Measurements from ENCODE around the gene SLC6A13. TPM values are rescaled to one million over a fixed set of nuclear protein-coding genes. Genes with fewer than 3 reads are reported as not detected.

Gene SLC6A13
- total and polyA plus RNA-seq, 3 donors from 2014 or later, result 3.5 to 12.5 (median 4.7) TPM

- no peak for DNase-seq
- Histone ChIP-seq H3K4me1 (no peaks in the 10 kb centered on the region), H3K36me3 (ENCODE audit: low read depth, missing control alignments) (no peaks in the 10 kb centered on the region), H3K27me3 (no peaks in the 10 kb centered on the region), H3K4me3 (no peak overlapping the region), H3K27ac (no peak overlapping the region), H3K9me3 (no peaks in the 10 kb centered on the region)
- TF ChIP-seq POLR2A (IDR thresholded peaks at IDR 0.05), result no peak
- TF ChIP-seq, protein P1, sequence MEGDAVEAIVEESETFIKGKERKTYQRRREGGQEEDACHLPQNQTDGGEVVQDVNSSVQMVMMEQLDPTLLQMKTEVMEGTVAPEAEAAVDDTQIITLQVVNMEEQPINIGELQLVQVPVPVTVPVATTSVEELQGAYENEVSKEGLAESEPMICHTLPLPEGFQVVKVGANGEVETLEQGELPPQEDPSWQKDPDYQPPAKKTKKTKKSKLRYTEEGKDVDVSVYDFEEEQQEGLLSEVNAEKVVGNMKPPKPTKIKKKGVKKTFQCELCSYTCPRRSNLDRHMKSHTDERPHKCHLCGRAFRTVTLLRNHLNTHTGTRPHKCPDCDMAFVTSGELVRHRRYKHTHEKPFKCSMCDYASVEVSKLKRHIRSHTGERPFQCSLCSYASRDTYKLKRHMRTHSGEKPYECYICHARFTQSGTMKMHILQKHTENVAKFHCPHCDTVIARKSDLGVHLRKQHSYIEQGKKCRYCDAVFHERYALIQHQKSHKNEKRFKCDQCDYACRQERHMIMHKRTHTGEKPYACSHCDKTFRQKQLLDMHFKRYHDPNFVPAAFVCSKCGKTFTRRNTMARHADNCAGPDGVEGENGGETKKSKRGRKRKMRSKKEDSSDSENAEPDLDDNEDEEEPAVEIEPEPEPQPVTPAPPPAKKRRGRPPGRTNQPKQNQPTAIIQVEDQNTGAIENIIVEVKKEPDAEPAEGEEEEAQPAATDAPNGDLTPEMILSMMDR (IDR thresholded peaks at IDR 0.05), result no peak
- 87 to 94% methylated on average over 1 of the region's 1 CpG for WGBS, 2 donors
- intact Hi-C loops (cut with DNase I; ENCODE audit: low total_unique reads), result no loop called here
Measured at GRCh38 chr12:295132-295531, 32.5 kb upstream of the SLC6A13 start.

DNA sequence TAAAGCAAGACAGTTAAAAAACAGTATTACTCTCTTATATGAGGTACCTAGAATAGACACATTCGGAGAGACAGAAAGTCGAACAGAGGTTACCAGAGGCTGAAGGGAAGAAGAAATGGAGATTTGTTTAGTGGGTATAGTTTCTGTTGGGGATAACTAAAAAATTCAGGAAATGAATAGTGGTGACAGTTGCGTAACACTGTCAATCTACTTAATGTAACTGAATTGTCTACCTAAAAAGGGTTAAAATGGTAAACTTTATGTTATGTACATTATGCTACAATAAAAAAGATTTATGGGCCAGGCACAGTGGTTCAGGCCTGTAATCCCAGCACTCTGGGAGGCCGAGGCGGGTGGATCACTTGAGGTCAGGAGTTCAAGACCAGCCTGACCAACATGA is 30.6 kb upstream of the SLC6A13 start:
- Histone ChIP-seq H3K4me1 (no peaks in the 10 kb centered on the region), H3K27ac (no peak overlapping the region)
- WGBS, 2 donors, result 90% methylated on average over 5 of the region's 5 CpGs

DNA sequence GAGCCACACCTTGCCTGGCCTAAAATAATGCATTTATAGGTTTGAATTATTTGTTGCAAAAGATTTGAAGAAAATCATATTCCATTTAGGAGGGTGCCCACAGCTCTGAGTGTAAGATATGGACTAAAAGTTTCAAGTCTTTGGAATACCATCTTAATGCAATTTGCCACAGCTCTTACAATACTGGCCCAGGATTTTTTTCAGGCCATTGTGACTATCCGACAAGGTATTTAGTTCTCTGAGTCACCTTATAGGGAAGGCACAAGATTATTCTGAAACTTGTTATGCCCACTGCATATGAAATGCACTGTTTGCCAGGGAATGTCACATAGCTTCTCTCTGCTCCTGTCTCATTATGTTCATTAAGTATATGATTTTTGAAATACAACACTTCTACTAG is 29.6 kb upstream of the SLC6A13 start:
- TF ChIP-seq POLR2A (IDR thresholded peaks at IDR 0.05), result no peak
- TF ChIP-seq, protein P1 (IDR thresholded peaks at IDR 0.05), result no peak
- H3K4me1 ChIP-seq, result no peaks in the 10 kb centered on the region
- no peak overlapping the region for H3K27ac ChIP-seq
- H3K27me3 ChIP-seq, result no peaks in the 10 kb centered on the region
- intact Hi-C loops (cut with DNase I; ENCODE audit: low total_unique reads), result no loop called here
- DNase-seq, result no peak
- no peaks in the 10 kb centered on the region for H3K9me3 ChIP-seq
- H3K36me3 ChIP-seq (ENCODE audit: low read depth, missing control alignments), result no peaks in the 10 kb centered on the region
- WGBS, 2 donors, result 91 to 100% methylated on average over 1 of the region's 1 CpG
- no peak overlapping the region for H3K4me3 ChIP-seq

More for the DNA sequence above, 30.6 kb upstream of the SLC6A13 start:
- Histone ChIP-seq H3K36me3 (ENCODE audit: low read depth, missing control alignments) (no peaks in the 10 kb centered on the region), H3K4me3 (no peak overlapping the region), H3K27me3 (no peaks in the 10 kb centered on the region), H3K9me3 (no peaks in the 10 kb centered on the region)
- DNase-seq, result no peak
- intact Hi-C loops (cut with DNase I; ENCODE audit: low total_unique reads), result no loop called here
- TF ChIP-seq, protein P1 (IDR thresholded peaks at IDR 0.05), result no peak
- no peak for TF ChIP-seq POLR2A (IDR thresholded peaks at IDR 0.05)

DNA sequence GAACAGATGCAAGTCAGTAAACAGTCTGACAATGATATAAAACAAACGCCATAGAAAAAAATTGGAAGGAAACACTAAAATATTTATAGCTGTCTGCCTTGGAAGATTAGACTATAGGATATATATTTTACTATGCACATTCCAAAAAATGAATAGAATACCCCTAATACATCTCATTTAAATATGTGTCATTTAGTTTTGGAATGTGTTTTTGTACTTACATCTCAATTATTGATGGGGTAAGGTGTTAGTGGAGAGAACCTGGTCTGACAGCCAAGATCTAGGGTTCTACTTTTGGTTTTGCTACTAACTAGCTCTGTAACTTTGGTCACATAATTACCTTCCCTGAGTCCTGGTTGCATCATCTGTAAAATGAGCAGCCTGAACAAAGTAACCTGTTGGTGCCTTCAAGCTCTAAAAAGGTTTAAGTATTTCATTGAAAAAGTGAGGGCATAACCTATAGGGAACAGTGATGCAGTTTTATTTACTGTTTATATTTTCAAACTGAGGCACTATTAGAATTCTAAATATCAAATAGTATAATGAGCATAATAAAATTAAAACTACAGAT is 28.6 kb upstream of the SLC6A13 start:
- TF ChIP-seq POLR2A (IDR thresholded peaks at IDR 0.05), result no peak
- TF ChIP-seq, protein P1 (IDR thresholded peaks at IDR 0.05), result no peak
- WGBS, 2 donors, result 88% methylated on average over 1 of the region's 1 CpG
- intact Hi-C loops (cut with DNase I; ENCODE audit: low total_unique reads), result no loop called here
- no peak overlapping the region for H3K4me3 ChIP-seq
- no peaks in the 10 kb centered on the region for H3K27me3 ChIP-seq
- H3K36me3 ChIP-seq (ENCODE audit: low read depth, missing control alignments), result no peaks in the 10 kb centered on the region
- DNase-seq, result no peak
- no peak overlapping the region for H3K27ac ChIP-seq
- no peaks in the 10 kb centered on the region for H3K4me1 ChIP-seq
- H3K9me3 ChIP-seq, result no peaks in the 10 kb centered on the region

GRCh38 chr12:288687-289086 is 26.1 kb upstream of the SLC6A13 start:
- no peak for DNase-seq

More at GRCh38 chr12:288687-289086, 26.1 kb upstream of the SLC6A13 start:
- Histone ChIP-seq H3K9me3 (no peaks in the 10 kb centered on the region), H3K27me3 (no peaks in the 10 kb centered on the region), H3K27ac (no peak overlapping the region), H3K4me3 (no peak overlapping the region), H3K4me1 (no peaks in the 10 kb centered on the region), H3K36me3 (ENCODE audit: low read depth, missing control alignments) (no peaks in the 10 kb centered on the region)
- intact Hi-C loops (cut with DNase I; ENCODE audit: low total_unique reads), result no loop called here
- TF ChIP-seq POLR2A (IDR thresholded peaks at IDR 0.05), result no peak
- TF ChIP-seq, protein P1 (IDR thresholded peaks at IDR 0.05), result no peak
- WGBS, 2 donors, result 89 to 97% methylated on average over 5 of the region's 5 CpGs
